NCI-H2029 treated with DMSO at 0.1 percent for 48 hours (cell line): Measurements from ENCODE around the gene TLR8.

Source experiments
- DNase-seq: peaks from one replicate; lab custom pipeline; 2025; lab: John Stamatoyannopoulos, UW

The TLR8 gene

GRCh38 chrX:12966151-12966550 is 59.7 kb downstream of the TLR8 start:
- no peak for DNase-seq

DNA sequence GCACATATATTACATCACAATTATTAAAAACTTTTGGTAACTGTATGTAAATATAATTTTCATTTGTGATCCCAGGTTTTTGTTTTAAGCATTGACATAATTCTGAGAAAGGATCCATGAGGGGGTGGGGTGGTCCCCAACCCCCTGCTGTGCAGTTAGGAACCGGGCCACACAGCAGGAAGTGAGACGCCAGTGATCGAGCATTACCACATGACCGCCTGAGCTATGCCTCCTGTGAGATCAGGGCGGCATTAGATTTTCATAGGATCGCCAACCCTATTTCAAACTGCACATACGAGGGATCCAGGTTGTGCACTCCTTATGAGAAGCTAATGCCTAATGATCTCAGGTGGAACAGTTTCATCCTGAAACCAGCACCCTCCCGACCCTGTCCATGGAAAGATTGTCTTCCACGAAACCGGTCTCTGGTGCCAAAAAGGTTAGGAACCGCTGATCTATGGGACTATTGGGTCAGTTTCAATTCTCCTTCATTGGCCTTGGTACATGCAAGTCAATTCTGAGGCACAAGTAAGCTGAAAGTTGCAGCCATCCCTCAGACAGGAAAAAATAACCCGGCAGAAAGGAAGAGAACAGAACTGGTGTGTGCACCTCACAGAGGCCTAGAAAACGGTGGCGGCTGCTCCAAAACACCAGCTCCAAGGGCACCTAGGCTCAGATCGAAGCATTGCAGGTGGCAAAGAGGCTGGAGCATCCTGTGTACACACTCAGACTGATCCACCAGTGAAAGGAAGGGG is 61.5 kb downstream of the TLR8 start:
- no peak for DNase-seq

GRCh38 chrX:12970691-12971202 is 64.3 kb downstream of the TLR8 start:
- DNase-seq, result no peak

GRCh38 chrX:12971282-12972003 is 65.0 kb downstream of the TLR8 start:
- no peak for DNase-seq

DNA sequence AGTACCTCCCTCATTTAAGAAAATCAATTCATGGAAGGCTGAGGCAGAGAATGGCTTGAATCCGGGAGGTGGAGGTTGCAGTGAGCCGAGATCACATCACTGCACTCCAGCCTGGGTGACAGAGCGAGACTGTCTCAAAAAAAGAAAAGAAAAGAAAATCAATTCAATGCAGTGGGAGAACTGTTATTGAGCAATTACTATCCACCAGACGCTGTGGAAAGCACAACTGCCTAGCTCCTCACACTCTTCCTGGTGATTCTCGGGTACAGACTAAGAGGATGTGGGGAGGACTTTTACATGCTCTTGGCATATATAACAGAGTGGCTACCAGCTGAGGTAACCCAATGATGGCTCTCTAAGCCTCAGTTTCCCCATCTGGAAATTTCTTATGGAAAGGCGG is 65.8 kb downstream of the TLR8 start:
- DNase-seq, result no peak
